ENCODE results near the gene CEP295NL. TPM values are rescaled to one million over a fixed set of nuclear protein-coding genes. Genes with fewer than 3 reads are reported as not detected.

Gene CEP295NL
- total RNA-seq, 1 donor, result 2.5 TPM

DNA sequence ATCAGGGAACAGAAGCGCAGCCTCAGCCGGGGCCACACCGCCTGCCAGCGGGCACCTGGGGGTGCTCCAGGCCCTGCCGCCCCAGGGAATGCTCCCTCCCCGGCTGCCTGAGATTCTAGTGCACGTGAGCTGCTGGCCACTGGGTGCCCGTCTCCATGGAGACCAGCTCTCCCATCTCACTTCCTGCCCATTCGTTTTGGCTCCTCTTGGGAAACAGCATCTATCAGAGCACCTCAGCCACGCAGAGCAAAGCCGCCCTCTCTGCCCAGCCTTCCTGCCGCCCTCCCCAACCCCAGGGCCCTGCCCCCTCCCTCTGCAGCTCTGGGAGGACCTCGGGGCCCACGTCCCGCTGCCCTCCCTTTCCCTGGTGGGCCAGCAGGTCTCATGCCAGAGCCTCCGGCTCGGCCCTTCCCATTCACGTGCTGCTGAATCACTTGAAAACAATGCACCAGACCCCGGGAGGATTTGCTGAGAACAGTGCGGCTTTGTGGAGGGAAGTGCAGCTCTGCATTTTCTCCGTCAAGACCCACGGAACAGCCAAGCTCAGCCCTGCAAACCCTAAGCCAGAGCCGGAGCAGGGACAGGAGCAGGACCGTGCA lies 19.4 kb downstream of the CEP295NL start:
- no peaks in the 10 kb centered on the region for H3K9me3 ChIP-seq (ENCODE audit: low read depth, low read length)
- H2AFZ ChIP-seq (ENCODE audit: low read length), result no peak overlapping the region
- peaks cover 24% of the 10 kb centered on the region for H4K20me1 ChIP-seq (ENCODE audit: insufficient read depth, low read length)
- no peaks in the 10 kb centered on the region for H3K27me3 ChIP-seq (ENCODE audit: insufficient read depth, low read length)
- peak; percentile 99 for DNase-seq (ENCODE audit: insufficient read length, low spot score, missing footprints)
- peaks cover 45% of the 10 kb centered on the region for H3K4me1 ChIP-seq (ENCODE audit: insufficient read depth, low read length)
- TF ChIP-seq, protein P1, sequence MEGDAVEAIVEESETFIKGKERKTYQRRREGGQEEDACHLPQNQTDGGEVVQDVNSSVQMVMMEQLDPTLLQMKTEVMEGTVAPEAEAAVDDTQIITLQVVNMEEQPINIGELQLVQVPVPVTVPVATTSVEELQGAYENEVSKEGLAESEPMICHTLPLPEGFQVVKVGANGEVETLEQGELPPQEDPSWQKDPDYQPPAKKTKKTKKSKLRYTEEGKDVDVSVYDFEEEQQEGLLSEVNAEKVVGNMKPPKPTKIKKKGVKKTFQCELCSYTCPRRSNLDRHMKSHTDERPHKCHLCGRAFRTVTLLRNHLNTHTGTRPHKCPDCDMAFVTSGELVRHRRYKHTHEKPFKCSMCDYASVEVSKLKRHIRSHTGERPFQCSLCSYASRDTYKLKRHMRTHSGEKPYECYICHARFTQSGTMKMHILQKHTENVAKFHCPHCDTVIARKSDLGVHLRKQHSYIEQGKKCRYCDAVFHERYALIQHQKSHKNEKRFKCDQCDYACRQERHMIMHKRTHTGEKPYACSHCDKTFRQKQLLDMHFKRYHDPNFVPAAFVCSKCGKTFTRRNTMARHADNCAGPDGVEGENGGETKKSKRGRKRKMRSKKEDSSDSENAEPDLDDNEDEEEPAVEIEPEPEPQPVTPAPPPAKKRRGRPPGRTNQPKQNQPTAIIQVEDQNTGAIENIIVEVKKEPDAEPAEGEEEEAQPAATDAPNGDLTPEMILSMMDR (IDR thresholded peaks at IDR 0.05; ENCODE audit: extremely low read depth, low read depth, low read length), result no peak
- H3K36me3 ChIP-seq (ENCODE audit: insufficient read depth, low read length), result peaks cover 11% of the 10 kb centered on the region
- H3K4me2 ChIP-seq (ENCODE audit: insufficient read depth, low read length), result peak overlapping the region; percentile 70
- H3K27ac ChIP-seq (ENCODE audit: low read depth, low read length), result peak overlapping the region; percentile 88
- peak overlapping the region; percentile 56 for H3K4me3 ChIP-seq (ENCODE audit: insufficient read depth, low read length)
- peaks cover 88% of the 10 kb centered on the region for H3K79me2 ChIP-seq (ENCODE audit: insufficient read depth, low read length)

DNA sequence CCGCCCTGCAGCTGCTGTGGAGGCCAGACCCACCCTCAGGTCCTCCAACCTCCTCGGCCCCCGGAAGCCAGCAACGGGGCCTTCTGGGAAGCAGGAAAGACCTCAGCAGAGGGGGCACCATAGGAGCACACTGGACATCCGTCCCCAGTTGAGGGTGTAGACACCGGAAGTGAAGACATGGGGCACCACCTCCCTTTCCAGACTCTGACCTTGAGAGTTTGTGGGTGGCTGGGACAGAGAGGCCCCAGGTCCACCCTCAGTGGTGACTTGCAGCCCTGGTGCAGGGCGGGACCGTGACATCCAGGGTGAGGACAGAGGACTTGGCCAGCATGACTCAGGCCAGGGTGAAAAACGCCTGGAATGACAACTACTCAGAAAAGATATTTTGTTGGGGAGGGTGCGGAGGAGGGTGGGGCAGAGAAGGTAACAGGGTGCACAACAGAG lies 19.9 kb downstream of the CEP295NL start:
- TF ChIP-seq, protein P1 (IDR thresholded peaks at IDR 0.05; ENCODE audit: extremely low read depth, low read depth, low read length), result no peak
- Histone ChIP-seq H3K9me3 (ENCODE audit: low read depth, low read length) (no peaks in the 10 kb centered on the region), H3K4me2 (ENCODE audit: insufficient read depth, low read length) (peak overlapping the region; percentile 70), H4K20me1 (ENCODE audit: insufficient read depth, low read length) (peaks cover 23% of the 10 kb centered on the region), H2AFZ (ENCODE audit: low read length) (peak overlapping the region; percentile 29), H3K4me3 (ENCODE audit: insufficient read depth, low read length) (peak overlapping the region; percentile 56), H3K36me3 (ENCODE audit: insufficient read depth, low read length) (peaks cover 13% of the 10 kb centered on the region), H3K27me3 (ENCODE audit: insufficient read depth, low read length) (no peaks in the 10 kb centered on the region), H3K79me2 (ENCODE audit: insufficient read depth, low read length) (peaks cover 87% of the 10 kb centered on the region), H3K27ac (ENCODE audit: low read depth, low read length) (peak overlapping the region; percentile 88), H3K4me1 (ENCODE audit: insufficient read depth, low read length) (peaks cover 45% of the 10 kb centered on the region)
- DNase-seq (ENCODE audit: insufficient read length, low spot score, missing footprints), result peak; percentile 95

DNA sequence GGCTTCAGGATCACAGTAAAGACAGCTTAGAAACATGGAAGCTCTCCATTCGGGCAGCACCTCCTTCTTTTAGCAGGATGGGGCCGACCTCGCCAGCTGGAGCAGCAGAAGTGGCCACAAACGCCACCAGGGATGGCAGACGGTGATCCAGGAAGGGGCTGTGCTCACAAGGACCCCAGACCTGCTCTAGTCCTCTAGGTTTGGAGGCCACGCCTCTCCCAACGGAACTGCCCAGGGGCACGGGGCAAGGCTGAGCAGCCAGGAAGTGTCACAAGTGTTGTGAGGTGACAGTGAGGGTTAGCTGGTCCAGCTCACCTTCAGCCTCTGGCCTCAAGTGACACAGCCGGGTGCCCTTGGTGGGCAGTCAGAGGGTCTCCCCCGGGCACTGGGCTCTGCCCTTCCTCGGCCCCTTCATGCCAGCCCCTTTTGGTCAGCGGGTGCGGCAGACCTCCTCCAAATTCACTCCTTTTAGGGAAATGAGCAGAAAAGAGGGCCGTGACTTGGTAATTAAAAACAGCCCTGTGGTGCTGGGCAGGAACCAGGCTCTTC lies 20.4 kb downstream of the CEP295NL start:
- H3K36me3 ChIP-seq (ENCODE audit: insufficient read depth, low read length), result peaks cover 17% of the 10 kb centered on the region
- H4K20me1 ChIP-seq (ENCODE audit: insufficient read depth, low read length), result peaks cover 23% of the 10 kb centered on the region
- peak overlapping the region; percentile 88 for H3K27ac ChIP-seq (ENCODE audit: low read depth, low read length)
- H2AFZ ChIP-seq (ENCODE audit: low read length), result peak overlapping the region; percentile 29
- peaks cover 88% of the 10 kb centered on the region for H3K79me2 ChIP-seq (ENCODE audit: insufficient read depth, low read length)
- DNase-seq (ENCODE audit: insufficient read length, low spot score, missing footprints), result peak; percentile 65
- H3K27me3 ChIP-seq (ENCODE audit: insufficient read depth, low read length), result no peaks in the 10 kb centered on the region
- H3K4me2 ChIP-seq (ENCODE audit: insufficient read depth, low read length), result peak overlapping the region; percentile 70
- TF ChIP-seq, protein P1 (IDR thresholded peaks at IDR 0.05; ENCODE audit: extremely low read depth, low read depth, low read length), result no peak
- H3K9me3 ChIP-seq (ENCODE audit: low read depth, low read length), result no peaks in the 10 kb centered on the region
- peaks cover 45% of the 10 kb centered on the region for H3K4me1 ChIP-seq (ENCODE audit: insufficient read depth, low read length)
- no peak overlapping the region for H3K4me3 ChIP-seq (ENCODE audit: insufficient read depth, low read length)

DNA sequence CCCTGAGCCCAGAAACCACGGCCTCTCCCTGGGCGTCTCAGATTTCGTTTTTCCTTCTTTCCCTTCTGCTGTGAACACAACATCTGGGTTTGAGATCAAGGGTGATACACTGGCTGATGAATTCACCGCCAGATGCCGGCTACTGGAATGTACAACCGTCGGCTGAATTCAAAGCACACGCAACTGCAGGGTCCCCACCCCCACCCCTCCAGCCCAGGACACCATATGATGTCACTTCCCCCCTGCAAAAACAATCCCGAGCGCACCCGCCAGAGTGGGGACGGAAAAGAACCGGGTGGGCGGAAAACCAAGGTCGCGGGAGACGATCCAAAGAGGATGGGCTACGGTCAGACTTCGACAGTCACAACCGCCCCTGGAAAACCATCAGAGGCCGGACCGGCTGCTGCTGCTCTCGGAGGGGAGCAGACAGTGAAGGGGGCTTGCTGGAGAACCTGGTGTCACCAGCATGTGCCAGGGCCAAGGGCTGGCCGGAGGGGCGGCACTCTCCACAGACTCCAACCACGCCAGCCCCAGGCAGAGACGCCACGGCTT lies 23.3 kb downstream of the CEP295NL start:
- peak overlapping the region; percentile 34 for H3K4me3 ChIP-seq (ENCODE audit: insufficient read depth, low read length)
- peak overlapping the region; percentile 80 for H3K4me2 ChIP-seq (ENCODE audit: insufficient read depth, low read length)
- TF ChIP-seq, protein P1 (IDR thresholded peaks at IDR 0.05; ENCODE audit: extremely low read depth, low read depth, low read length), result no peak
- no peaks in the 10 kb centered on the region for H3K27me3 ChIP-seq (ENCODE audit: insufficient read depth, low read length)
- peak overlapping the region; percentile 58 for H2AFZ ChIP-seq (ENCODE audit: low read length)
- no peaks in the 10 kb centered on the region for H3K9me3 ChIP-seq (ENCODE audit: low read depth, low read length)
- H3K36me3 ChIP-seq (ENCODE audit: insufficient read depth, low read length), result peaks cover 6% of the 10 kb centered on the region
- H3K4me1 ChIP-seq (ENCODE audit: insufficient read depth, low read length), result peaks cover 50% of the 10 kb centered on the region
- H3K27ac ChIP-seq (ENCODE audit: low read depth, low read length), result peak overlapping the region; percentile 94
- peaks cover 25% of the 10 kb centered on the region for H4K20me1 ChIP-seq (ENCODE audit: insufficient read depth, low read length)
- peaks cover 84% of the 10 kb centered on the region for H3K79me2 ChIP-seq (ENCODE audit: insufficient read depth, low read length)
- DNase-seq (ENCODE audit: insufficient read length, low spot score, missing footprints), result peak; percentile 96

Data from osteoblast (primary cell).